Thyroid gland (tissue), 4 donors: Measurements from ENCODE around the gene FBXO21. TPM values are rescaled to one million over a fixed set of nuclear protein-coding genes. Genes with fewer than 3 reads are reported as not detected.
A peak's percentile ranks its signal among the peaks of the same experiment; 100 is the strongest.

Experiments used
- DNase-seq, 2 donors: peaks; one replicate each; pipeline ENCODE4 v3.0.0-alpha.2; 2019
- H3K27ac ChIP-seq, 3 donors: fragments of 200-600 bp; sonication (generic); 1 replicate in 2 of 3; 2 replicates in 1 of 3; pipeline ENCODE4 v1.5.1; 2016 to 2019; ENCODE audit warnings: mild to moderate bottlenecking in 1 of 3, moderate library complexity in 1 of 3
- H3K27me3 ChIP-seq: fragments of 200-600 bp; sonication (generic); one replicate; pipeline ENCODE4 v1.5.1; 2019
- H3K36me3 ChIP-seq, 2 donors: fragments of 200-600 bp; sonication (generic); one replicate each; pipeline ENCODE4 v1.5.1; 2016 to 2019
- H3K4me1 ChIP-seq, 2 donors: fragments of 200-600 bp; sonication (generic); one replicate each; pipeline ENCODE4 v1.5.1; 2017 to 2019
- H3K4me3 ChIP-seq, 3 donors: fragments of 200-600 bp; sonication (generic); replicated peaks in 1 of 3; 1 replicate in 2 of 3; 2 replicates in 1 of 3; pipeline ENCODE4 v1.5.1; 2016; ENCODE audit warnings: mild to moderate bottlenecking in 1 of 3
- H3K9me3 ChIP-seq: fragments of 200-600 bp; sonication (generic); one replicate; pipeline ENCODE4 v1.5.1; 2017
- POLR2A ChIP-seq, 2 donors: fragments of 450-650 bp; IDR thresholded peaks; one replicate each; pipeline ENCODE4 v1.6.1; 2017; ENCODE audit warnings: antibody characterized with exemption in 2 of 2, mild to moderate bottlenecking in 2 of 2, moderate library complexity in 1 of 2
- WGBS, 2 donors: methylation state at CpG; one replicate each; pipeline ENCODE4 v1.1.5; 2017; 5-methylcytosine and 5-hydroxymethylcytosine counted together
- intact Hi-C: fragments of 100-400 bp; cut with DNase I; formaldehyde crosslinking; loops from one replicate; pipeline ENCODE4 v1.15.1; 2023
- total RNA-seq, 4 donors: library from RNA; depleted of rRNA; stranded (reverse); fragments of >200 nt; gene quantifications; one replicate each; pipeline ENCODE4 v1.2.3, GENCODE V29; 2016
- TF ChIP-seq, protein P1 (sequence below), 6 experiments: fragments of 200-600 bp in 3 of 6; fragments of 450-650 bp in 3 of 6; sonication (generic) in 3 of 6; IDR thresholded peaks; one replicate each; pipeline ENCODE4 v1.5.1; 2016 to 2019; ENCODE audit warnings: antibody characterized with exemption in 6 of 6, mild to moderate bottlenecking in 2 of 6, inconsistent platforms in 1 of 6, moderate library complexity in 1 of 6

The FBXO21 gene
- total RNA-seq, 4 donors from 2014 or later: 90.6 to 298 (median 196) TPM

DNA sequence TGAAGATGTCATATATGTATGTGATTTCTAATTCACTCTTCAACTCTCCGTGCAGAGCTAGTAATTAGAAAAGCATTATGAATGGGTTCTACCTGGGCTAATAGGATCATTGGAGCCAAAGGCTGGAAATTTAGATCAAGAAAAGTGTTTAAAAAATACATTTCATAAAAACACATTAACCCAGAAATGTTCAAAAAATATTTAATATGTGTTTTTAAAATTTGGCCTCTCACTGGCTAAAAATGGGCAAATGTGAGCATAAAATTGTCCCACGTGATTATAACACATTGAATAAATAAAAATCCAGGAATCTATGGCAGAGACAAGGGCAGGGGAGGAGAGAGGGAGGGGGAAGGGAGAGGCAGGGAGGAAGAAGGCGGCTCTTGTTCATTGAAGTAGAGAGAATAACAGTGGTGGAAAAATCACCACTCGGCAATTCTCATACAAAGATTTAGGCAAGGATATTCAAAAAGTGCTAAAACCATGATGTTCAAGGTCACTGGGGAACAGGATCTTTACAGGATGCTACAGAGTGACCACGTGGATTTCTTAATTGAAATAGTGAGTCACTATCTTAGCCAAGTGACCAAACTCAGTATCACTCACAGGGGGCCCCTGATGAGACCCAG is 38.8 kb downstream of the FBXO21 start:
- no peak for TF ChIP-seq POLR2A (IDR thresholded peaks at IDR 0.05)
- TF ChIP-seq, protein P1, sequence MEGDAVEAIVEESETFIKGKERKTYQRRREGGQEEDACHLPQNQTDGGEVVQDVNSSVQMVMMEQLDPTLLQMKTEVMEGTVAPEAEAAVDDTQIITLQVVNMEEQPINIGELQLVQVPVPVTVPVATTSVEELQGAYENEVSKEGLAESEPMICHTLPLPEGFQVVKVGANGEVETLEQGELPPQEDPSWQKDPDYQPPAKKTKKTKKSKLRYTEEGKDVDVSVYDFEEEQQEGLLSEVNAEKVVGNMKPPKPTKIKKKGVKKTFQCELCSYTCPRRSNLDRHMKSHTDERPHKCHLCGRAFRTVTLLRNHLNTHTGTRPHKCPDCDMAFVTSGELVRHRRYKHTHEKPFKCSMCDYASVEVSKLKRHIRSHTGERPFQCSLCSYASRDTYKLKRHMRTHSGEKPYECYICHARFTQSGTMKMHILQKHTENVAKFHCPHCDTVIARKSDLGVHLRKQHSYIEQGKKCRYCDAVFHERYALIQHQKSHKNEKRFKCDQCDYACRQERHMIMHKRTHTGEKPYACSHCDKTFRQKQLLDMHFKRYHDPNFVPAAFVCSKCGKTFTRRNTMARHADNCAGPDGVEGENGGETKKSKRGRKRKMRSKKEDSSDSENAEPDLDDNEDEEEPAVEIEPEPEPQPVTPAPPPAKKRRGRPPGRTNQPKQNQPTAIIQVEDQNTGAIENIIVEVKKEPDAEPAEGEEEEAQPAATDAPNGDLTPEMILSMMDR (IDR thresholded peaks at IDR 0.05): no peak
- 58 to 60% methylated on average over 5 of the region's 5 CpGs for WGBS, 2 donors
- peaks cover 25 to 31% of the 10 kb centered on the region in 2 donors for H3K36me3 ChIP-seq

DNA sequence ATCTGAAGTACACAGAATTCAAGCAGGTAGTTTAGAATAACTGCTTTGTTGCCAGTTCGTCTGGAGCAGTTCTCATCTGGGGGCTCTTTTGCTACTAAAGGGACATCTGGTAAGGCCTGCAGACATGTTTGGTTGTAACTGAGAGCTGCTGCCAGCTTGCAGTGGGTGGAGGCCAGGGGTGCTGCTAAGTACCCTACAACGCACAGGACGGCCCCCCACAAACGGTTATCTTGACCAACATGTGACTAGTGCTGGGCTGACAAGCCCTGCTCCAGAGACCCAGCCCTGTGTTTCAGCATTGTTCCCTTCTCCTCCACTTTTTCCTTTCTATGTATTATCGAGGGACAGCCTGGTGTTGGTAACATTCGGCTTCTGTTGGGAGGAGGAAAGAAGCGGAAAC is 40.8 kb downstream of the FBXO21 start:
- Histone ChIP-seq H3K36me3 (peaks cover 13 to 27% of the 10 kb centered on the region in 2 donors), H3K27ac (no peak overlapping the region)

More for the DNA sequence above, 38.8 kb downstream of the FBXO21 start:
- H3K9me3 ChIP-seq: no peaks in the 10 kb centered on the region
- intact Hi-C loops: no loop called here
- DNase-seq: no peak
- H3K27ac ChIP-seq: no peak overlapping the region
- no peaks in the 10 kb centered on the region for H3K4me1 ChIP-seq
- no peak overlapping the region for H3K4me3 ChIP-seq
- H3K27me3 ChIP-seq: no peaks in the 10 kb centered on the region

DNA sequence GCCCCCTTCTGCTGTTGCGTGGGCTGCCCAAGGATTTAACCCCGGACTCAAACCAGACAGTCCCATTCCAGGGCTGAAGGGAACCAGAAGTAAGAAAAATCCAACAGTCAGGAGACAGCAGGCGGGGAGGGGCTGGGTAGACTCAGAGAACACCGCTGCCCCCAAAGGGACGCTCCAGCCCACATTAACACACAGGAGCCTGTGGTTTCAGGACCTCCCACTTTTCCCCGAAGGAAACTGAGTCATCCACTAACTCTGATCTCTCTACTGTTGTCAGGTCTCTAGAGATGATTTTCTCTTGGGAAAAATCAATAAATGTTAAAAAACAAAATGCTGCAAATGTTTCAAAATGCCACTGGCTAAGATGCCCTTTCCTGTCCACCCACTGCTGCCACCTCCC is 41.6 kb downstream of the FBXO21 start:
- H3K36me3 ChIP-seq: peaks cover 14 to 31% of the 10 kb centered on the region in 2 donors
- 91% methylated on average over 6 of the region's 6 CpGs for WGBS, 2 donors

More for the DNA sequence above, 40.8 kb downstream of the FBXO21 start:
- H3K4me1 ChIP-seq: no peaks in the 10 kb centered on the region
- H3K4me3 ChIP-seq: no peak overlapping the region
- no peaks in the 10 kb centered on the region for H3K27me3 ChIP-seq
- TF ChIP-seq, protein P1 (IDR thresholded peaks at IDR 0.05): no peak
- TF ChIP-seq POLR2A (IDR thresholded peaks at IDR 0.05): no peak
- intact Hi-C loops: loop anchor here (5.0 kb wide), 1 partner anchor 122 kb away; no protein-coding TSS in a partner anchor
- H3K9me3 ChIP-seq: no peaks in the 10 kb centered on the region
- 90 to 95% methylated on average over 7 of the region's 7 CpGs for WGBS, 2 donors
- DNase-seq: no peak

DNA sequence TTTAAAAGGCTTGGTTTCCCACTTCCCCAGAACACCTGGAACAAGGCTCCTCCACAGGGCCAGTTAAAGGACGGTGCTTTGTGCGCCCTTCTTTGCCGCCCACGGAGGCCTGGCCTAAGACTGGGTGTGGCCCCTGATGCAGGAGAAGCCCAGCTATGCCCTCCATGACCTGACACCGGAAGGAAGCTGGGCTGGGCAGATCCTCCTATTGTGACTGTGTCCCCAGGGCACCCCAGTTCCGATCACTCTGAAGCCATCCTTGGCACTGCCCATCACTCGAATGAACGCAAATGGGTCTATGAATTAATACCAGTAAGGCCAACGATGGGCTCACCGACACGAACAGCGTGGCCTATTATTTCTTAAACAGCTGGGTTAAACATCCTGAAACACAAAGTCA is 42.6 kb downstream of the FBXO21 start:
- WGBS, 2 donors: 87 to 88% methylated on average over 12 of the region's 12 CpGs
- Histone ChIP-seq H3K4me3 (no peak overlapping the region), H3K36me3 (peaks cover 14 to 28% of the 10 kb centered on the region in 2 donors), H3K9me3 (no peaks in the 10 kb centered on the region), H3K27me3 (no peaks in the 10 kb centered on the region), H3K4me1 (no peaks in the 10 kb centered on the region), H3K27ac (peak overlapping the region in 1 of 3 donors; percentile 5)
- TF ChIP-seq, protein P1 (IDR thresholded peaks at IDR 0.05): no peak
- TF ChIP-seq POLR2A (IDR thresholded peaks at IDR 0.05): no peak
- intact Hi-C loops: loop anchor here (5.0 kb wide), 1 partner anchor 120 kb away; no protein-coding TSS in a partner anchor
- no peak for DNase-seq

More for the DNA sequence above, 41.6 kb downstream of the FBXO21 start:
- H3K27ac ChIP-seq: no peak overlapping the region
- no peak overlapping the region for H3K4me3 ChIP-seq
- no peaks in the 10 kb centered on the region for H3K9me3 ChIP-seq
- no peak for TF ChIP-seq POLR2A (IDR thresholded peaks at IDR 0.05)
- TF ChIP-seq, protein P1 (IDR thresholded peaks at IDR 0.05): no peak
- no peaks in the 10 kb centered on the region for H3K27me3 ChIP-seq
- DNase-seq: no peak
- intact Hi-C loops: loop anchor here (5.0 kb wide), 1 partner anchor 121 kb away; no protein-coding TSS in a partner anchor
- no peaks in the 10 kb centered on the region for H3K4me1 ChIP-seq

- Histone ChIP-seq H3K4me3 (no peak overlapping the region), H3K4me1 (peaks cover 10% of the 10 kb centered on the region in 2 donors), H3K9me3 (no peaks in the 10 kb centered on the region), H3K27me3 (no peaks in the 10 kb centered on the region), H3K27ac (no peak overlapping the region), H3K36me3 (peaks cover 14 to 28% of the 10 kb centered on the region in 2 donors)
- TF ChIP-seq, protein P1 (IDR thresholded peaks at IDR 0.05): no peak
- TF ChIP-seq POLR2A (IDR thresholded peaks at IDR 0.05): no peak
- WGBS, 2 donors: 91 to 95% methylated on average over 13 of the region's 13 CpGs
- DNase-seq: no peak
- intact Hi-C loops: loop anchor here (5.0 kb wide), 1 partner anchor 118 kb away; no protein-coding TSS in a partner anchor
Measured at GRCh38 chr12:117145597-117146154, 44.6 kb downstream of the FBXO21 start.
